NCI-H510A (cell line): Measurements from ENCODE around the gene SEMA3A.

ENCODE experiments used
- DNase-seq: peaks from one replicate; lab custom pipeline; 2025; lab: John Stamatoyannopoulos, UW

Gene SEMA3A

DNA sequence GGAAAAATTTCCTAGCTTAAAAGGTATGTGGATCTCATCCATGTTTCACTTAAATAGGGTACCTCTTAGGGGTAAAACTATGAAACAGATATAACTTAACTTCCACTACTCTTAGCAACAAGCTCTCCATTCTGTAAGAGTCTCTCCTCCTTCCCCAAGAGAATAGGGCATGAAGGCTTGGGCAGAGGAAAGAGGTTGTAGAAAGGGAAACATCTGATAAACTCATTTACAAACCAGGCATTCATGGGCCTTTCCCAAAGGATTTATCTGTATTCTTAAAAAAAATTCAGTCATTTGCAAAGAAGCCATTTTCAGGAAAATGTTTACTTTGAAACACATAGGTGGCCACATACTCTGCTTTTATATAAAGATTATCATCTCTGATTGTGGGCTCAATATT is 82.7 kb downstream of the SEMA3A start:
- no peak for DNase-seq

DNA sequence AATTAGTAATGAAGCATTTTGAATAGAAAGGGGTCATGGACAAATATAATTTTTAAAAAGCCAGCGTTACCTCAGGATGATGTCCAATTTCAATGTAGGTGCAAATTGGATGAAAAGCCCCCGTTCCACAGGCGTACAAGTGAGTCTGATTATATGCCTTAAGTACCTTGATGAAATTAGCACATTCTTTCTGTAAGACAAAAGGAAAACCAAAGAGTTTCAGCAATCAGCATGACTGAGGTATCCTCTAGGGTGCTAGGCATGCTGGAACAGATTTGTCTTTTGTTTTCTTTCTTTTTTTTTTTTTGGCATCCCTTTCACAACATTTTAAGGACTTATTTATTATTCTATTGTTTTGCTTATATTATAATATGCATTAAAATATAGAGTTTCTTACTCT is 84.2 kb downstream of the SEMA3A start:
- no peak for DNase-seq

DNA sequence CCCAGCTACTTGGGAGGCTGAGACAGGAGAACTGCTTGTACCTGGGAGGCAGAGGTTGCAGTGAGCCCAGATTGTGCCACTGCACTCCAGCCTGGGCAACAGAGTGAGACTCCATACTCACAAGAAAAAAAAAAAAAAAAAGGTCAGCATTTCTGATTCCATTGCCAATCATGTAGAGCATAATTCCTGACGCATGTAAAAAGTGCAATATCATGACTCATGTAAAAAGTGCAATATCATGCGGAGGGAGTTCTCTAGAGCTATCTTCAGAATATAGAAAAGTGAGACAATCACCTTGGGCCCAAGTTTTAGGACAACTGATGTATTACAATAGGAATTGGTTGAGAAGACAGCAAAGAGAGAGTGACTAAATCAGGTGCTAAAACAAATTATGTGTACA is 85.8 kb downstream of the SEMA3A start:
- no peak for DNase-seq

DNA sequence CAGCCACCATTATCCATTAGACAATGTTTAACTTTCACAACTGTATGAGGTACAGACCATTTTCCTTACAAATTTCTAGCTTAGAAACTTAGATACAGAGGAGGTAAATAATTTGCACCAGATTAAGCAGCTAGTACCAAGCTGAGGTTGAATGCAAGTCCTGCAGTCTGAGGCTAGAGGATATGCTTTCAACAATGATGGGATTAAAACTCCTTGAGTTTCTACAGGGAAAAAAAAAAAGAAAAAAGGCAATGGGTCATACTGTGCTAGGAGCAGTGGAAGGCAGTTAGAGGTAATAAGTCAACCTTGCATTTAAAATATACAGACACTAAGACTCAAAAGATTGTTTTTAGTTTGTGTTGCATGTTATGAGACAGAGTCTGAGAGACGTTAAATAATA is 86.5 kb downstream of the SEMA3A start:
- no peak for DNase-seq

DNA sequence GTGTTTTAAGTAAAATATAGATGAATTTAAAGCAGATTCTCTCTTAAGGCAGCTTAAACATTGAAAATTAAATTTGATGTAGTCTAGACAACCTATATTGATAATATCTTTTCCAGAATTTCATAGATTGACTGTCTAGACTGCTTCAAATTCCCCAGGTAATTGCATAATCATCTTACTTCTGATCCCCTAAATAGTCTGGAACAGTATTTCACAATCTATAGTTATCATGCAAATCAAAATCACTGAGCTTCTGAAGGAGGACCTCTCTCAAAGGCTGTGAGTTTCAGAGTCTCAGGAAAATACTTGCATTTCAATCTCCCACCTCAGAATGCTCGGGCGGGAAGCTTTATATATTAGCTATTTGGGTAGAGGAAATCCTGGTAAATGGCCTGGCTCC is 87.3 kb downstream of the SEMA3A start:
- DNase-seq = no peak

DNA sequence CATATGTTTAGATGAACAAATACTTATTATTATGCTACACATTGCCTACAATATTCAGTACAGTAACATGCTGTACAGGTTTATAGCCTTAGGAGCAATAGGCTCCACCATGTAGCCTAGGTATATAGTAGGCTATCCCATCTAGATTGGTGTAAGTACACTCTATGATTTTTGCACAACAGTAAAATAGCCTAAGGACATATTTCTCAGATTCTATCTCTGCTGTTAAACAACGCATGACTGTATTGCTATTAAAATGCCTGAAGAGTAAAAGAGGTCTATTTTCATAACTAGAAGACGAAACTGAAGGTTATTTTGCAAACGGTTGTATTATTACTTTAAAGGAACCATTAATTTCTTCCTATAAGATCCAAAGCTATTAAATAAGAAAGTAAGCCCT is 88.3 kb downstream of the SEMA3A start:
- no peak for DNase-seq

DNA sequence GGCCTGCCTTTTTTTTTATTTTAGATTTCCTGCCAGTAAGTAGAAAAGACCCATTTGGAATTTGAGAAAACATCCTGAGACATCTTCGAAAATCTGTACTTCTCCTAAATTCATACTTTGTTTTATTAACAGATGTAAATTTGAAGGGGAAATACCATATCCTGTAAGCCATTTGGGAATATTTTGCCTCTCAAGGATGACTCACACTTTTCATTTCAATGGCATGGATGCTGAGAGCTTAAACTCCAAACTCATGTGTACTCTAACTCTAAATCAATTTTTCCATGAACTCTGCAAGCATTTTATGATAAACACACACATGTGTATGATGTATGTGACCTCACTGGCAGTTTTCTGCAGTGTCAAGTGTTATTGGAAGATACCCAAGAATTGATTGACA is 89.0 kb downstream of the SEMA3A start:
- no peak for DNase-seq

DNA sequence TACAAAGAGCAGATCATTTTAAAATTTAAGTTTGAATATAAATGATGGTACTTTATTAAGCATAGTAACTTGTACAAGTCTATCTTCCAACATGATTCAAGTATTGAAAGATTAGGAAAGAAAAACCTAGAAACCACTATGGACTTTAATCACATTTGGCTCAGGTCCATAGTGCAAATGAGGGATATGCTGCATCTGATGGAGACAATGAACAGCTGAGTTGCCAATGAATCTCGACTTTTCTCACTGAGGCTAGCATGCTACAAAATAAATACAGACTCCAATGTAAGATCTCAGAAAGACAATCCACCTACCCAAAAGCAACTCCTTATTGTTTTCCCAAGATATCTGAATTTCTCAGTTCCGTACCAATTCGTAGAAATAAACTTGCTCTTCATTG is 89.8 kb downstream of the SEMA3A start:
- DNase-seq = no peak

DNA sequence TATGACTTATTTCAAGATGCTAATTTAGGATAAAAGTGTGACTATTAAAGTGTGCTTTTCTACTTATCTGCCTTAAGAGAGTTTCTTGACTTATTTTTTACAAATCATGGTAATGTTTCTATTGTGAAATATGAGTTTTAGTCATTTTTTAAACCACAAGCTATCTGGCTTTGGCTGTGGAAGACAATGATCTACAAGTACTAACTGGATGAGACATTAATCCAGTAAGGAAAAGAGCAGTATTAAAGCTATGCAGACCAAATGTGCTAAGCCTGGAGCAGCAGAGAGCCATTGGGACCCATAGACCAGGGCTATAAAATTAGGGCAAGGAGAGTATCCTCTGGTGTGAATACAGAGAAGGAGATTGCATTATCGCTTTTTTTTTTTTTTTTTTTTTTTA is 92.4 kb downstream of the SEMA3A start:
- DNase-seq = no peak

DNA sequence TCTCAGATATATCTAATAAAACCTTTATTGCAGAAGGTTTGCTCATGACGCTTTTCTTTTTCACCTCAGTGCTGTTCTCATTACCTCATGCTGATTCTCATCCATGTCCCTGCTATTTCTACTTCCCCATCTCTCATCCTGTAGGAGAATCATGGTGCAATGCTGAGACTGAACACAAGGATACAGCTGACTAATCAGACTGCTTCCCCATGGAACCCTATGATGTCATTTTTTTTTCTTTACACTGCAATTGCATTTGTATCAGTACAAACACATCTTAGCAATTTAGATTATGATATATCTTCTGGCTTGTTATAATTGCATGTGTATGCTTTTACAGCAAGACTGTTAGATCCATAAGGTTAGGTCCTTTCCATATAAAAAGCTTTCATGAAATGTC is 93.7 kb downstream of the SEMA3A start:
- no peak for DNase-seq

DNA sequence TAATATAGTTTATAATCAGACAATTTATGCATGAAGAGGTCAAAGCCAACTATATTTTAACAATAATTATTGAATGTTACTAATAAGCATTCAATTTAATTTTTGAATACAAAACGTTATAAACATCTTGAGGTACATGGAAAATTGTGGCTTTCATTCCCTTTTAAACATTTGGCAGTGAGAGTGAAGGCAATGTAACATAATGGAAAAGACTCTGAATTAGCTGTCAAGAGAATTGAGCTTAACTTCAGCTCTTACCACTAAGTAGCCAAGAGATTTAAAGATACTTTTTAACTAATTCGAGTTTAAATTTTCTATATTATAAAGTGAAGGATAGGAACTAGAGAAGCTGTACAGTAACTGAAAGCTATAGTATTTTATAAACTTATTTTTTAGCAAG is 98.6 kb downstream of the SEMA3A start:
- DNase-seq = no peak

DNA sequence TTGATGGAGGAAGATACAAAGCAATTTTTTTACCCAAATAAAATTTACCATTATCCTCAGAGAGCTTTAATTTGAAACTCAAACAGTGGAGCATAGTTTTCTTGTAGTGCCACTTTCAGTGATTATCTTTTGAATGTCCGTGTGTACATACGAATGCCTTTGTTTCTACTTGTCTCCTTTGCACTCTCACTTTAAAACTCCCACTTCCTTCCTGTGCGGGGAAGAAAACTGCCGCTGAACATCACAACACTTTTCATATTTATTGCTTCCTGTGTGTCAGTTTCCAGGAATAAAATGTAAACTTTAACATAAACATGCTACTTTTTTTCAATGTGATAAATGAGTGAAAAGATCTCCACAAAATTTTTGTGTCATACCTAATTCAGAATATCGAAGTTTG is 102.4 kb downstream of the SEMA3A start:
- DNase-seq = no peak

DNA sequence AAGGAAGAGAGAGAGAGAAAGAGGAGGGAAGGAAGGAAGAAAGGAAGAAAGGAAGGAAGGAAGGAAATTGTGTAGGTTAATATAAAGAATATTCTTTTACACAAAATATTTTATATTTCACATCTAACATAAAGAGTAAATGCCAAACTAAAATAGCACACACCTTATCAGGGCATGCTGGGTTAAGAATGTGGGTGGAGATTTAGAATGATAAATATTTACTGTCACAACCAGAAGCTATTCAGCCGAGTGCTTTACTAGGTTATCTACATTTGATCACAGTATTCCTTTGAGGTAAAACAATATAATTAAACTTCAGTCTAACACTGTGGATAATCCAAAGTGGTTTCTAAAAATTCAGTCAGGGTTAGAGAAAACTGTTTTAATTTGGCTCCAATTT is 103.3 kb downstream of the SEMA3A start:
- DNase-seq = no peak

DNA sequence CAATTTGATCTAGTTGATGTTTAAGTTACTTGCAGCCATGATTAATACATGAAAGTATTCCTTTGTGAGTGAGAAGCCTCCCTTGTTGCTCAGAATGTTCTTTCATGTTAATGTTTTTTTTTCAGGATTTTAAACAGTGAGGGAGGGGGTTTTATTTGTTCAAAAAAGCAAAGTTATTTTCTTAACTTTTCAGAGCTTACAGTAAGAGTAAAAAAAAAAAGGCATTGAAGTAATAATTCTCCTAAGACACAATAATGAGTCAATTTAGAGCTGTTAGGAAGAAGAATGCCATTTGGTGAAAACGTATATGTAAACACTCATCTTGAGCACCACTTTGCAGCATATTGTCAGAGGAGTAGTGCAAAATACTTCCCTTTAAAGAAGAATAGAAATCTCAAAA is 105.8 kb downstream of the SEMA3A start:
- DNase-seq = no peak

DNA sequence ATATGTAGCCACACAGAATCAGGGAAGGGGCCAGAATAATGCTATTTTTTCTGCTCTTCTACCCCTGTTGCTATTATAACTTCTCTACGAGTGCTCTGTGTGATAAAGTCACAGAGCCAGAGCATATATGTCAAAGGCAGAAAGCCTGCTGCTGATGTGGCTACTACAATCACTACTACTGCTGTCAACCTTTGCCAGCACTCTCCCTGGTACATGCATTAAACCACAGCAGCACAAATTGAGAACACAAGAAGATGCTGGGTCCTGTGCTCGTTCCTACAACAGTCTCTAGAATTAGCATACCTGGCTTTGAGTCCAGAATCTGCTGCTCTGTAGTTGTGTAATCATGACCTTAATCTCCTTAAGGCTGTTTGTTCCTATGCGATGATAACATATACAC is 108.6 kb downstream of the SEMA3A start:
- DNase-seq = no peak

DNA sequence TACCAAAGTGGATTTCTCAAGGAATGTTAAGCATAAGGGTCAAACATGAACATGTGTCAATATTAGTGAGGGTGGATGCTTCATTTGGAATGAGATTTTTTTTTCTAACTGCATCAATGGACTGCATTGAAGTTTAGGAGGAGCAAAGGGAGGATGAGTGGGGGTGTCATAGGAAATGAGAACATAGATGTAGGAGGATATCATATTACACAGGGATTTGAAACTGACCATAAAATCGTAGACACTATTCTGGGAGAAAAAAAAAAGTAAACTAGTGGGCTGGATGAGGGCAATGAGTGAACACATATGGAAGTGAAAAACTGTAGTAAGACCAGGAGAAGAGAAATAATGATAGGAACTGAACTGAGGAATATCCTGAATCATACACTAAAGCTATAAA is 109.4 kb downstream of the SEMA3A start:
- DNase-seq = no peak

DNA sequence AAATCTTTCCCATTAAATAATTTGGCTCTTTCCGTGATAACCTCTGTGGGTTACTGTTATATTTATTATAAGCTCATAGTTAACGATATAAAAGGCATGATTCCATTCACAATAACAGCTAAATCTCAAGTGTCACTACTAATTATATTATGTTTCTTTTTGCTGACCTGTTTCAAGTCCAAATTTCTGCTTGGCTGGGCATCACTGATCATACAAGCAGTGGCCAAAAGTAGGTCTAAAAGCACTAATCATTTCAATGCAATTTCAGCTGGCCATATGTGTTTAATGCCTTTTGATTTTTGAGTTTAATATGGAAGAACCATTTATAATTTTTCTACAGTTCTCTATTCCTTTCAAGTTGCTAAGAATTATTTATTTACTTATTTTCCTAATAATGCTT is 110.7 kb downstream of the SEMA3A start:
- no peak for DNase-seq

DNA sequence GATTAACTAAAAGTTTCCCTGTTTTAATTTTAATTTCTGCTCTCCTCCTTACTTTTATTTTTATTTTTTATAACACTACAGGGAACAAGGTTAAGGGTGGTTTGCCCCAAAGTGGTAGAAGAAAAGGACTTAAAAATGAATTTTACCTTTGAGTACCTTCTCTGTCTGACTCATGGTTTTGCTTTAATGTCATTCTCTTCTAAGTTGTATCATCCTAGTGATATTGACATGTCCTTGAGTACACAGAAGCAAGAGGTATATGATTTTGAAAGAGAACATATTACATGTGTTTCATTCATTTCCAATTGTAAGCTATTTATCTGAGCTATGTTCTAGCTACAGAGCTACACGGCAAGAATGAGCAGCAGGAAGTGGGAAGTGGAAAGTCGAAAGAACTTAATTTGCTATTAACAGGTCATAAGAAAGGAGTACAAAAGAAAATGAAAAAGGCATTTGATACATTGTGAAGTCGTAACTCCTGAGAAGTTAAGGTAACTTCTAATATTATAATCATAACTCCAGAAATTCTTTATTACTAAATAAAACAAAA is 112.5 kb downstream of the SEMA3A start:
- no peak for DNase-seq

DNA sequence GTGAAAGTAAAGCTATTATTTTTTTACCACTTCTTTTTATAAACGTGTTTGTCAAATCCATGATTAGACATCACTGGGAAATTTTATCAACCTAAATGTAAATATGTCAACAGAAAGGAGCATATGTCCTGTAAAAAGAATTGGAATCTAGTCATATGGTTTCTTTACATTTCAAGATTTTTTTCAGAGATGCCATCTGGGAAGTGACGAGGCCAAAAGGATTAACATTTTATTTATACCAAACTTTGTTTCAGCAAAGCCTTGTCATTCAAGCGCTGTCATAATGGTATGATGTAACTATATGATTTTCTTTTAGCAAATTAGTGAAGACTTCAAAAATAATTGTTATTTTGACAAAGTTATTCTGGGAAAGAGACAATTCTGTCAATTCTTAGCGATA is 117.3 kb downstream of the SEMA3A start:
- DNase-seq = no peak

DNA sequence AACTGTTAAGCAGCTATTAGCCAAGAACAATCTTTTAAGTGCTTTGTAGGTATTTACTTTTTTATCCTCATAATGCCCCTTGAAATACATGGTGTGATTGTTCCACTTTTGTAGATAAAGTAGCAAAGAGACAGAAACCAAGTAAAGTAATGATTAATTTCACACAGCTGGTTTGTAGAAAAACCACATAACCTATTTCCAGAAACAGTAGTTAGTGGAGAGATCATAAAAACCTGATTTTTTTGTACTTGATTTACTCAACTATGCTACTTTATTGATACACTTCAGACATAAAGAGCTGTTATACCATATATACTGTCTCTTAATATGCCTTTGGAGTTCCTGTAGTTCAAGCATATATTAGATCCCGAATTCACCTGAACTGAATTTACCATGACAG is 118.4 kb downstream of the SEMA3A start:
- no peak for DNase-seq

DNA sequence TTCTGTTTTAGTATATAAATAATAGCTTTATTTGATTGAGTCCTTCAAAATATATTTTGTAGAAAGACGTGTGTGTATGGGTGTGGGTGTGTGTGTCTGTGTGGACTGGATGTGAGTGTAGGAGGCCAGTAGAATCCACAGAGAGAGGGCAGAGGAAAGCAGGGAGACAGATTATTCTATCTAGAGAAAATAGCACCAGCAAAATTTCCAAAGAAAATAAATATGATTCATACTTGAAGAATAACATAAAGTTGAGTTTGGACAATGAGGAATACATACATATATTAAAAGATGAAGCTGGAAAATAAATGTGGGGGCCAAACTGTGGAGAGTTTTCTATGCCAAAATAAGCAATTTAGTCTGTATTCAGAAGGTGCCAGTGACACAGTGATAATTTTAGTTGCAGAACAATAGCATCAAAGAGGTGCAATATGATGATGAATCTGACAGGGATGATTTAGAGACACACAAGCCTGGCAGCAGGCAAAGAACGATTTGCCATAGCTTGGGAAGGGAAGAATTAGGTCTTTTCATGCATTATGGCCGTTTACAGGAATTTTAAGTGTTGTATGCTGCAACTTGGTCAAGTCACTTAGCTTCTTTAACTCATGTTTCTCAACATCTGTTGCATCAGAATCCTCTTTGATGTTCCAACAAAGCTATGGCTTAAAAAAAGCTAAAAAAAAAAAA is 121.3 kb downstream of the SEMA3A start:
- DNase-seq = no peak

DNA sequence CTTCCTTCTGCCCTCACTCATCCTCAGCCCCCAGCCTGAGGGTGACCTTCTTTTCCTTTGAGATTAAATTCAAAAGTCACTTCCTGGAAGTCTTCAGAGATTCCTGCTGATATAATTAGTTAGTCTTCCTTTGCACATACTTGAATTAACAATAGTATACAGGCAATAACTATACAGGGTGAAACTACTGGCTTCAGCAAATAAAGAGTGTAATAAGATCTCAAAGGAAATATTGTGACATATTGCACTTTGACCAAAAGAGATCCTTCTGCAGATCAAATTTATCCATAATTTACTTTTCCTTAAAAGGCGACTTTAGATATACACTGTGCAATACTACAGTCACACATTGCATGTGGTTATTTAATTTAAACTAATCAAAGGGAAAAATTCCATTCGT is 123.8 kb downstream of the SEMA3A start:
- DNase-seq = no peak

DNA sequence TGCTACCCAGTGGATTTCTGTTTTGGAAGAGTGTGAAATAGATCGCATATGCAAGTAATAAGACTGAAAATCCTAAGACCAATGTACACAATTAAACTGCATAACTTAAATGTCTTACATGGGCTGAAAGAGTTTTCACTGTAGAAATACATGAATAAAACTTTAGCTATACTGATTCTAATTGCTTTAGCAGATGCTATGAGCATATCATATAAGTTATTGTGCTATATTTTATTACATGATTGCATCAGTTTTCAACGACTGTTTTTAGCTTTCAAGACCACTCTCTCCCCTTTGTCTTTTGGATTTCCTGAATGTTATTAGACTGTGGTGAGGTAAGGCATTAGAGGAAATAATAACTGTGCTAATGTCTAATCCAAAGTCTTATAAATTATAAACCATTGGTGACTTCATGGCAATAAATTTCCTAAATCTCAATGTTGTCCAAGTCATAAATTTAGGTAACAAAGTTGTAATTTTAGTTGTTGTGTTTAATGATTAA is 124.5 kb downstream of the SEMA3A start:
- no peak for DNase-seq

DNA sequence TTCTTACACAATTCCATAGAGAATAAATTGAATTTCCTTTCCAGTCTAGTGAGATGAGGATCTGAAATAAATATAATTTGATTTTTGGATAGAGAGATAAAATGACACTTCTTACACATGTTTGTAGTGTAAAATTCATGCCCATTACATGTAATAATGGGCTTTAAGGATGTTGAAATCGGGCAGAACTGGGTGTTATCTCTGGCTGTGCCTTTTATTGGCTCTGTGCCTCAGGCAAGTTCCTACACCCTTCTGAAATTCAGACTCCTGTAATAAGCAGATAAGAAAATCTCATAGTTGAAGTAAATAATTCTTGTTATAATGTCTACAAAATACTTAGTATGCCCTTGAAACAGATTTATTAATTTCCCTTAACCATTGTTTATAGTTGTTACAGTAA is 125.6 kb downstream of the SEMA3A start:
- DNase-seq = no peak
